AG09309 (cell line): ENCODE results near the gene PSMG3.

Experiments used
- DNase-seq: peaks from one replicate; pipeline ENCODE4 v3.0.0-alpha.2; 2010; ENCODE audit warnings: low read depth
- H3K4me3 ChIP-seq: 2 replicates; pipeline ENCODE4 v1.5.1; 2011; ENCODE audit warnings: mild to moderate bottlenecking, low read depth, low read length, moderate library complexity; ENCODE audit not compliant: control insufficient read depth
- TF ChIP-seq, protein P1 (sequence below): IDR thresholded peaks from 2 replicates; pipeline ENCODE4 v1.5.1; 2011; ENCODE audit warnings: mild to moderate bottlenecking, low read depth, low read length, inconsistent platforms; ENCODE audit not compliant: insufficient read depth, control insufficient read depth; ENCODE audit errors: missing control alignments

PSMG3 gene

DNA sequence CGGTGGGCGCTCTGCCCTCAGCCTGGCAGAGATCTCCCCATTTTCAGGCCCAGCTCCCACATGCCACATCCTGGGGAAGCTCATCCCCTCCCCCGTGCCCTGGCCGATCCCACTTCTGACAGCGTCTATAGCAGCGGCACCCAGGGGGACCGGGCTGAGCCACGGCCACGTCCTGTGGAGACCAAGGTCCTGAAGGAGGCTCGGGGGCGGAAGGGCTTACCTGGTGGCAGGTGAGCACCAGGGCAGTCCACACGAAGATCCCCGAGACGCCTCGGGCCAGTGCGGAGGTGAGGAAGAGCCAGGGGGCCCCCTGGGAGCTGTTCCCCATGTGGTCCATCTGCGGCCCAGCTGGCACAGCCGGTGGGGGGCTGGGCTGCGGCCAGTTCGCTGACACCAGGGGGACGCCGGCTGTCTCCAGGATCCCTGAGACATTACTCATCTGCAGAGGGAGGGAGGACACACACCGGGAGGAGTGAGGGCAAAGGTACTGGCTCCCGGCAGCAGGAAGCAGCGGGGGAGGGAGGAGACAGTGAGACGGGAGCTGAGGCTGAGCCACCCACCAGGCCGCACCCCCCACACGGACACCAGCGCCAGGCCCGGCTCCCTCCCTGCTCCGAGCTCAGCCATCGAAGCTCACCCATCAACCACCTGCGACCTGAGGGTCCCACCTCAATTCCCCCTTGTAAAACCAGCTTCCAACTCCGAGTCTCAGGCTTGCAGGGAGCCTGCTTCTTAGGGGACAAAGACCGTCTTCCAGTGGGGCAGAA lies 14.6 kb downstream of the PSMG3 start:
- H3K4me3 ChIP-seq = no peak overlapping the region
- TF ChIP-seq, protein P1, sequence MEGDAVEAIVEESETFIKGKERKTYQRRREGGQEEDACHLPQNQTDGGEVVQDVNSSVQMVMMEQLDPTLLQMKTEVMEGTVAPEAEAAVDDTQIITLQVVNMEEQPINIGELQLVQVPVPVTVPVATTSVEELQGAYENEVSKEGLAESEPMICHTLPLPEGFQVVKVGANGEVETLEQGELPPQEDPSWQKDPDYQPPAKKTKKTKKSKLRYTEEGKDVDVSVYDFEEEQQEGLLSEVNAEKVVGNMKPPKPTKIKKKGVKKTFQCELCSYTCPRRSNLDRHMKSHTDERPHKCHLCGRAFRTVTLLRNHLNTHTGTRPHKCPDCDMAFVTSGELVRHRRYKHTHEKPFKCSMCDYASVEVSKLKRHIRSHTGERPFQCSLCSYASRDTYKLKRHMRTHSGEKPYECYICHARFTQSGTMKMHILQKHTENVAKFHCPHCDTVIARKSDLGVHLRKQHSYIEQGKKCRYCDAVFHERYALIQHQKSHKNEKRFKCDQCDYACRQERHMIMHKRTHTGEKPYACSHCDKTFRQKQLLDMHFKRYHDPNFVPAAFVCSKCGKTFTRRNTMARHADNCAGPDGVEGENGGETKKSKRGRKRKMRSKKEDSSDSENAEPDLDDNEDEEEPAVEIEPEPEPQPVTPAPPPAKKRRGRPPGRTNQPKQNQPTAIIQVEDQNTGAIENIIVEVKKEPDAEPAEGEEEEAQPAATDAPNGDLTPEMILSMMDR = no peak
- DNase-seq = no peak

DNA sequence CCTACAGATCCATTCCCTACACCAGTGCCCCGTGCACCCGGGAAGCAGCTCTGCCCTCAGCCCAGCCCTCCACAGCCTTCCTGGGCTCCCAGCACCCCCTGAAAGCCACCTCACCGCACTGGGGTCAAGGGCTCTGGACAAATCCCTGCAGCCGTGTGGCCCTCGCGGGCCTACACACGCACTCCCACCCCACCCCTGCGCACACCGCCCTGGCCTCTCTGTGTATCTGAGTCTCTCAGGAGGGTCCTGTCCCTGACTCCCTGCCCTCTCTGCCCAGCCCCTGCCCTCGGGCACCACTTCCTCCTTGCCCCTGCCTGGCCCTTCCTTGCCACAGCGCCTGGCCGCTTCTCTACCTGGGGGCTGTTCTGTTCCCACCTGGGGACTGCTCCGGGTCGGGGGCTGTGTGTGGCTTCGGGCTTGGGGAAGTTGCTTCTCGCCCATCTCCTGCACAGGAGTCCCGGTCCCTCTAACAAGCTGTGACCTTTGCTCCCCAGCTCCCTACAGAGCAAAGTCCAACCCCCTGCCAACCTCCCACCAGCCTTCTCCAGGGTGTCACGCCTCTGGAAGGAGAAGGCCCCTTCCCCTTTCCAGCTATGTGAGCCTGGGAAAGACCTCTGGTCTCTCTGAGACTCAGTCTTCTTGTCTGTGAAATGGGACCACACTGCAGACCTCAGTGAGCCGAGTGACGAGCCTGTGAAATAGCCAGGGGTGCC lies 15.3 kb downstream of the PSMG3 start:
- TF ChIP-seq, protein P1 = no peak
- no peak overlapping the region for H3K4me3 ChIP-seq
- no peak for DNase-seq

DNA sequence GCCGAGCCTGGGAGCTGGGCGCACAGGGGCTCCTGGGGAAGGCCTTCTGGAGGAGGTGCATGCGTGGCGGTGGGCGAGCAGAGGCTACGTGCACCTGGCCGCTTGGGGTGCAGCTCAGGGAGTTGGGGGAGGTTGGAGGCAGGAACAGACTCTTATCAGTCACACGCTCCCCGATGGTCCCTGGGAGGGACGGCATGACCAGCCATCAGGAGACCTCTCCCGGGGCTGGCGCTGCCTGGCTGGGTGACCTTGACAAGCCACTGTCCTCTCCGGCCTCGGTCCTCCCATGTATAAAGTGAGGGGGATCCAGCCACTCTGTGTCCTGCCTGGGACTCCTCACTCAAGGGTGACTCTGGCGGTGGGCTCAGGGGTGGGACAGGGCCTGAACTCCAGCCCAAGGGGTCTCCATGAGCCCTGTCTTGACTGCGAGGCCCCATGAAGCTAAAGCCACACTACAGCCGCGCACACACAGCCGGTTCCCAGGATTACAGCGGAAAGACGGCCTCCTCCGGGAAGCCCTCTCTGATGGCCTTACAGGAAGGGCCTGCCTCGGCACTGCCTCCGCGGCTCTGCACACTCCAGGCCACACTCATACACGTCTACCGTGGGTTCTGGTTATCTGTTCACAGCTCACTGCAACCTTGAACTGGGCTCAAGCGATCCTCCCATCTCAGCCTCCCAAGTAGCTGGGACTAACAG lies 16.2 kb downstream of the PSMG3 start:
- no peak for DNase-seq
- TF ChIP-seq, protein P1 = no peak
- H3K4me3 ChIP-seq = no peak overlapping the region

DNA sequence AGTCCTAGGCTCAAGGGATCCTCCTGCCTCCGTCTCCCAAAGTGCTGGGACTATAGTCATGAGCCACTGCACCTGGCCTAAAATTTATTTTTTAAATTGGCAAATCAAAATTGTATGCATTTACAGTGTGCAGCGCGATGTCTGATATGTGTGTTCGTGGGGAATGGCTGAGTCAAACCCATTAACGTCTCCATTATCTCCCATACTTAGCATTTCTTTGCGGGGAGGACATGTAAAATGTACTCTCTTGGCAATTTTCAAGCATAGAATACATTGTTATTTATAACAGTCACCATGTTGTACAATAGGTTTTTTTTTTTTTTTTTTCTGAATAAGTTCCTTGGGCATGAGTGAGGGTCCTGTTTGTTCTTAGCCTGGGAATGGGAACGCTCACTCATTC lies 17.6 kb downstream of the PSMG3 start:
- no peak overlapping the region for H3K4me3 ChIP-seq
- DNase-seq = no peak
- TF ChIP-seq, protein P1 = no peak

DNA sequence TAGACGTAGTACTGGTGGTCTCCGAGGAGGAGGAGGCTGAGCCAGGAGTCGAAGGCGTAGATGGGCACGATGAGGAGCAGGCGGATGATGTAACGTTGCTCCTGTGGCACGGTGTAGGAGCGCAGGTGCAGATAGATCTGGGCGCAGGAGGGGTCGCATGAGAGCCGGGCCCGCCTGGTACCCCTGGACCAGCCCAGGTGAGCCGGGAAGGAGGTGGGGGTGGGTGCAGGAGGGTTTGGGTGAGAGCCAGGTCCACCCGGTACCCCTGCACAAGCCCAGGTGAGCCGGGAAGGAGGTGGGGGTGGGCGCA lies 19.0 kb downstream of the PSMG3 start:
- DNase-seq = no peak
- TF ChIP-seq, protein P1 = no peak
- no peak overlapping the region for H3K4me3 ChIP-seq

DNA sequence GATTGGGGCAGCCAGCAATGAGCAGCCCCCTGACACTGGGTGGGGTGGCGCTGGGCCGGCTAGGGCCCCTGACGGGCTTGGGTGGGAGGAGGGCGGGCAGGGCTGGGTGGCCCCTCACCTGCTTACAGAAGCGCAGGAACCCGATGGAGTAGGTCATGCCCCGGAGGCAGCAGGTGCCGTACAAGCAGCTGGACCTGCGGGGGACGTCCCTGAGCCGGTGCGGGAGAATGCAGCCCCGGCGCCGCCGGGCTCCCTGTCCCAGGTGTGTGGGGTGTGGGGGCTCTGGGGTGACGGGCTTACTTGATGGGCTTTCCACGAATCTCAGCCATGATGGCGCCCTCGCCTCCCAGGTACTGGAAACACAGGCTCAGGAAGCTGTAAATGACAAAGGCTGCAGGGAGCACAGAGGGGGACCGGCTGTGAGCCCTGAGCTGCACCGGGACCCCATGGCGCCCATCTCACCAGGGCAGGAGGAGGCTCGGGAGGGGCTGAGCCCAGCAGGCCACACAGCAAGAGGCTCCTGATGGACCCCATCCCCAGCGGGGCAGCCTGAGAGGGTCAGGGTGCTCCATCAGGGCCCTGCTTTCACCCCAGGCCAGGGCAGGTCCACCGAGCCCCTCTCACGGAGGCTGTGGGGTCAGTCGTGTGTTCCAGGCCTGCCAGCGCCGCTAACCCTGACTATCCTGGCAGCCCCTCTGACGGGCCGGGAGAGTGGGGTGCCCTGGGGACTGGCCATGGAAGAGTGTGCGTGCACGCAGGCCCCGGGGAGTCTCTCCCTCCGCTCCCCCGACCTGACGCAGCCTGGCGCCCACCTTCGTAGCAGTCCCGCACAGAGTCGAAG lies 19.6 kb downstream of the PSMG3 start:
- TF ChIP-seq, protein P1 = no peak
- DNase-seq = no peak
- H3K4me3 ChIP-seq = no peak overlapping the region
